ENCODE measurements around the gene TMEM164.

TMEM164 gene

DNA sequence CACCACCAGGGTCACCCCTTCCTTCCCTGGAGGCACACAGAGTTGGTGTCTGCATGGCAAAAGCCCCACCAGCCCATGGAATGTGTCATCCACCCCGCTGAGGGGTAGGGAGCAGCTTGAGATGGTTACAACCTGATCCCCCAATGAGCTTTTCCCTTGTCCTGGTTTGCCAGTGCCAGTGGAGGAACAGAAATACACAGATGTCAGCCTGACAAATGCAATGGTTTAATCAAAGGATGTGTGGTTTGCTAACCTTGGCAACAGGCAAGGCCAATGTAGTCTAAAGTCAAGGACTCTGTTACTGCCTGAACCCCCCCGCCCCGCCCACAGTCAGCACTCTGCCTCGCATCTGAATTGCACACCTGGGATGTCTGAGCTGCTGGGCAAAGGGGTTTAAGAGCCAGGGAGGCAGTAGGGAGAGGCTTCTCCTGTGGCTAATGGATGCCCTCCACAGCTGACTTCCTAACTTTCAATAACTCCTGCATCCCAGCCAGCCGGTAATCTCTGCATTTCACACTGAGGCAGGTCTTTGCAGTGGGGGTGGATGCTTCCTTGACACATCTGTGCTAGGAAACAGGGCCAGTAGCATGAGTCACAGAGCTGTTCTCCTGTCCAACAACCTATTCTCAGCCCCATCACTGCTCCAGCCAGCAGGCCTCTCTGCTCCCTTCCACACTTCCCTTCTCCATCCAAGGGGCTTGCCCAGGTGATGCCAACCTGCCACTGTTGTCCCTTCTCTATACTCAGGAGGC, 177.4 kb downstream of the TMEM164 start:
- H3K36me3 ChIP-seq (ENCODE audit: insufficient read depth): no peaks in the 10 kb centered on the region
- TF ChIP-seq, protein P1, sequence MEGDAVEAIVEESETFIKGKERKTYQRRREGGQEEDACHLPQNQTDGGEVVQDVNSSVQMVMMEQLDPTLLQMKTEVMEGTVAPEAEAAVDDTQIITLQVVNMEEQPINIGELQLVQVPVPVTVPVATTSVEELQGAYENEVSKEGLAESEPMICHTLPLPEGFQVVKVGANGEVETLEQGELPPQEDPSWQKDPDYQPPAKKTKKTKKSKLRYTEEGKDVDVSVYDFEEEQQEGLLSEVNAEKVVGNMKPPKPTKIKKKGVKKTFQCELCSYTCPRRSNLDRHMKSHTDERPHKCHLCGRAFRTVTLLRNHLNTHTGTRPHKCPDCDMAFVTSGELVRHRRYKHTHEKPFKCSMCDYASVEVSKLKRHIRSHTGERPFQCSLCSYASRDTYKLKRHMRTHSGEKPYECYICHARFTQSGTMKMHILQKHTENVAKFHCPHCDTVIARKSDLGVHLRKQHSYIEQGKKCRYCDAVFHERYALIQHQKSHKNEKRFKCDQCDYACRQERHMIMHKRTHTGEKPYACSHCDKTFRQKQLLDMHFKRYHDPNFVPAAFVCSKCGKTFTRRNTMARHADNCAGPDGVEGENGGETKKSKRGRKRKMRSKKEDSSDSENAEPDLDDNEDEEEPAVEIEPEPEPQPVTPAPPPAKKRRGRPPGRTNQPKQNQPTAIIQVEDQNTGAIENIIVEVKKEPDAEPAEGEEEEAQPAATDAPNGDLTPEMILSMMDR (conservative IDR thresholded peaks at IDR 0.05; ENCODE audit: low read depth, low read length): no peak
- H3K27ac ChIP-seq: no peak overlapping the region
- H3K9ac ChIP-seq: no peak overlapping the region
- no peaks in the 10 kb centered on the region for H4K20me1 ChIP-seq (ENCODE audit: insufficient read depth)
- H3K27me3 ChIP-seq (ENCODE audit: insufficient read depth, low read depth): no peaks in the 10 kb centered on the region
- no peaks in the 10 kb centered on the region for H3K79me2 ChIP-seq (ENCODE audit: insufficient read depth, low read depth)
- H3K4me2 ChIP-seq: no peak overlapping the region
- no peak overlapping the region for H2AFZ ChIP-seq (ENCODE audit: low read depth)
- no peaks in the 10 kb centered on the region for H3K4me1 ChIP-seq (ENCODE audit: low read depth, poor library complexity, severe bottlenecking)
- H3K4me3 ChIP-seq (IDR thresholded peaks at IDR 0.05; ENCODE audit: insufficient read depth, low read depth, low read length): no peak overlapping the region

DNA sequence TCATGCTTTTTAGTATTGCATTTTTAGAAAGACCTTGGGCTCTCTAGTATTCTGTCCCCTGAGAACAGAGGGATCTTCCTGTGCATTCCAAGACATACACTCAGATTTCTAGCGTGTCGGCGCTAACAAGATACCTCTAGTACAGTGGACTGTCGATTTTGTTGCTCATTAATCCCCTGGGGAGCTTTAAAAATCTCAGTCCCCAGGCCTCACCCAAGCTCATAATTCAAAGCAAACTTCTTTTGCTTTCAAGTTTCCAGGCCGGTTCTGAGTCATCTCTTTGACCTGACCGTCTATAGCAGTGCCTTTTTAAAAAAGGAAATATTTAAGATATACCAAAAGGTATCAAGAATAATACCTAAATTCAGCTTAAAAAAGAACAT, 178.0 kb downstream of the TMEM164 start:
- Histone ChIP-seq H3K9ac (no peak overlapping the region), H3K27me3 (ENCODE audit: insufficient read depth, low read depth) (no peaks in the 10 kb centered on the region), H2AFZ (ENCODE audit: low read depth) (no peak overlapping the region), H3K4me3 (IDR thresholded peaks at IDR 0.05; ENCODE audit: insufficient read depth, low read depth, low read length) (no peak overlapping the region), H3K27ac (no peak overlapping the region), H3K4me2 (no peak overlapping the region), H4K20me1 (ENCODE audit: insufficient read depth) (no peaks in the 10 kb centered on the region), H3K4me1 (ENCODE audit: low read depth, poor library complexity, severe bottlenecking) (no peaks in the 10 kb centered on the region), H3K79me2 (ENCODE audit: insufficient read depth, low read depth) (no peaks in the 10 kb centered on the region), H3K36me3 (ENCODE audit: insufficient read depth) (no peaks in the 10 kb centered on the region)
- TF ChIP-seq, protein P1 (conservative IDR thresholded peaks at IDR 0.05; ENCODE audit: low read depth, low read length): no peak

DNA sequence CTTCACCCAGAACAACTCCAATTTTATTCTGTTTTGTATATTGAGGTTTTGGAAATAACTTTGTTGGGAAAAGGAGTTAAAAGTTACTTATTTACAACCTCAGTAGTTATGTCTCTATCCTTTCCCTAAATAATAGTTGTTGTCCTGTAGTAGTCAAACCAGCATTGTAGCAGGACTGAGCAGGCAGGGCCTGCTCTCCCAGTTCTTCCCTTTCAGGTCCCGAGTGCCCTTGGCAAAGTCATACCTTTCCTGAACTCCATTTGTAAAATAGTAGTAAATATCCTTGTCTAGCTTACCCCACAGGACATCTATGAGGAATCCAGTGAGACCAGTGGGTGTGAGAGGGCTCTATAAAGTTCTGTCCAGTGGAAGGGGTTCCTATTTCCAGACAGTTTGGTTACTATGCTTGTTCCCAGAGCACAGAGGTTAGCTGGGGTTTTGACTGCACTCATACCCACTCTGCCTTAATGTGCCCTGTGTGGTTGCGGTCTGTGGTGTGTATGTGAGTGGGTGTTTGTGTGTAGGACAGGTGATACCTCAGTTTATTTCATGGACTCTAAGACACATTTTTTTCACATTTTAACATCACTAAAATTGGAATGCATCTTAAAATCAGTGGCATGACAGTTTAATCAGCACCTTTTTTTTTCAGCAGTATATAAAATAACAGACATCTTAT, 178.7 kb downstream of the TMEM164 start:
- H3K4me3 ChIP-seq (IDR thresholded peaks at IDR 0.05; ENCODE audit: insufficient read depth, low read depth, low read length): no peak overlapping the region
- no peaks in the 10 kb centered on the region for H4K20me1 ChIP-seq (ENCODE audit: insufficient read depth)
- no peaks in the 10 kb centered on the region for H3K4me1 ChIP-seq (ENCODE audit: low read depth, poor library complexity, severe bottlenecking)
- H3K4me2 ChIP-seq: no peak overlapping the region
- H3K79me2 ChIP-seq (ENCODE audit: insufficient read depth, low read depth): no peaks in the 10 kb centered on the region
- H3K9ac ChIP-seq: no peak overlapping the region
- H2AFZ ChIP-seq (ENCODE audit: low read depth): no peak overlapping the region
- no peak overlapping the region for H3K27ac ChIP-seq
- TF ChIP-seq, protein P1 (conservative IDR thresholded peaks at IDR 0.05; ENCODE audit: low read depth, low read length): no peak
- no peaks in the 10 kb centered on the region for H3K36me3 ChIP-seq (ENCODE audit: insufficient read depth)
- H3K27me3 ChIP-seq (ENCODE audit: insufficient read depth, low read depth): no peaks in the 10 kb centered on the region

DNA sequence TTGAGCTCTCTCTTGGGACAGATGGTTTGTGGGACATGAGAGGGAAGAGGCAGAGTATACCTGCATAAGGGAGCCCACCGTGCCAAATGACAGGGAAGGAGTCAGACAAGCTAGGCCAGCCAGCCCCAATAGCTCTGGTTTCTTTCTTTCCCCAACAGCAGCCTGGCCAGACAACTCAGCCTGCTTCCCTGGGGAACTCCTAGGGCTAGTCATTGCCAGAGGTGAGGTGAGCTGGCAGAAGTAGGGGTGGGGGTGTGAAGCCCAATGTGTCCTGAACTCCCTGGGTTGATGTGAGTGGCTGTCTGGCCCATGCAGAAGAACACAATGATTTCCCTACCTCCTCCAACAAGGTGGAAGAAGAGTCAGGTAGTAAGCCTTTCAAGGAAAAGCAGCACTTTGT, 179.4 kb downstream of the TMEM164 start:
- TF ChIP-seq, protein P1 (conservative IDR thresholded peaks at IDR 0.05; ENCODE audit: low read depth, low read length): no peak
- Histone ChIP-seq H3K4me1 (ENCODE audit: low read depth, poor library complexity, severe bottlenecking) (no peaks in the 10 kb centered on the region), H3K27me3 (ENCODE audit: insufficient read depth, low read depth) (no peaks in the 10 kb centered on the region), H3K4me2 (no peak overlapping the region), H3K79me2 (ENCODE audit: insufficient read depth, low read depth) (no peaks in the 10 kb centered on the region), H3K4me3 (IDR thresholded peaks at IDR 0.05; ENCODE audit: insufficient read depth, low read depth, low read length) (no peak overlapping the region), H3K27ac (no peak overlapping the region), H4K20me1 (ENCODE audit: insufficient read depth) (no peaks in the 10 kb centered on the region), H2AFZ (ENCODE audit: low read depth) (no peak overlapping the region), H3K36me3 (ENCODE audit: insufficient read depth) (no peaks in the 10 kb centered on the region), H3K9ac (no peak overlapping the region)

All from KMS-11 (cell line).